ENCODE measurements around the gene MEIOC. TPM values are rescaled to one million over a fixed set of nuclear protein-coding genes. Genes with fewer than 3 reads are reported as not detected.

MEIOC gene
- total and polyA plus RNA-seq, 3 donors from 2014 or later, result 58.2 to 128 (median 85.0) TPM

DNA sequence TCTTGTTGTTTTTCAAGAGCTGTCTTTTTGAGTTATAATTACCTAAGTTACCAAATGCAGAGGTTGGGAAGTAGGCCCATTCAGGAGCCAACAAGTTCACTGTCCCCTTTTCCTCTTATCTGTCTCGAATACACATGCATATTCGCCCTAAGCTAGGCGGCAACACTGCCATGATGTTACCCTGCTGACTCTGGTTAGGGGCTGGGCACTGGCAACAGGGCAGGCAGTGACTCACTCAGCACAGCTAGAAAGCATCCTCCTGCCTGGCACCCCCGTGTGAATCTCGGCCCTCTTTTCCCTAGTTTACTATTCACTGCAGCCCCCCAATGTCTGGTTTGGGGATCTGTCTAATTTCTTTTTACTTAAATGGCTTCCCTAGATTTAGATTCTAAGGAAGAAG lies 66.0 kb downstream of the MEIOC start:
- Histone ChIP-seq H3K4me3 (no peak overlapping the region), H3K27ac (no peak overlapping the region), H3K27me3 (no peaks in the 10 kb centered on the region), H3K36me3 (ENCODE audit: low read depth, missing control alignments) (no peaks in the 10 kb centered on the region), H3K9me3 (no peaks in the 10 kb centered on the region), H3K4me1 (no peaks in the 10 kb centered on the region)
- WGBS, 2 donors, result 87 to 92% methylated on average over 5 of the region's 5 CpGs
- TF ChIP-seq POLR2A (IDR thresholded peaks at IDR 0.05), result no peak
- TF ChIP-seq, protein P1, sequence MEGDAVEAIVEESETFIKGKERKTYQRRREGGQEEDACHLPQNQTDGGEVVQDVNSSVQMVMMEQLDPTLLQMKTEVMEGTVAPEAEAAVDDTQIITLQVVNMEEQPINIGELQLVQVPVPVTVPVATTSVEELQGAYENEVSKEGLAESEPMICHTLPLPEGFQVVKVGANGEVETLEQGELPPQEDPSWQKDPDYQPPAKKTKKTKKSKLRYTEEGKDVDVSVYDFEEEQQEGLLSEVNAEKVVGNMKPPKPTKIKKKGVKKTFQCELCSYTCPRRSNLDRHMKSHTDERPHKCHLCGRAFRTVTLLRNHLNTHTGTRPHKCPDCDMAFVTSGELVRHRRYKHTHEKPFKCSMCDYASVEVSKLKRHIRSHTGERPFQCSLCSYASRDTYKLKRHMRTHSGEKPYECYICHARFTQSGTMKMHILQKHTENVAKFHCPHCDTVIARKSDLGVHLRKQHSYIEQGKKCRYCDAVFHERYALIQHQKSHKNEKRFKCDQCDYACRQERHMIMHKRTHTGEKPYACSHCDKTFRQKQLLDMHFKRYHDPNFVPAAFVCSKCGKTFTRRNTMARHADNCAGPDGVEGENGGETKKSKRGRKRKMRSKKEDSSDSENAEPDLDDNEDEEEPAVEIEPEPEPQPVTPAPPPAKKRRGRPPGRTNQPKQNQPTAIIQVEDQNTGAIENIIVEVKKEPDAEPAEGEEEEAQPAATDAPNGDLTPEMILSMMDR (IDR thresholded peaks at IDR 0.05), result no peak
- intact Hi-C loops (cut with DNase I; ENCODE audit: low total_unique reads), result no loop called here
- DNase-seq, result no peak

Small RNAs within 50 kb of the gene (small RNA-seq; reads per million reads assigned to genes)
- gene RN7SL819P, result 0 reads per million in 2 donors
- gene SMCO4P1, result 0 reads per million in 2 donors

Other genes with a start within 250 kb of the MEIOC start
- gene GPATCH8, start 153.1 kb upstream of the MEIOC start, total RNA-seq, result 10 to 100 TPM; 69.2 to 70.0 TPM
- 32.8 TPM for gene GPATCH8, start 153.1 kb upstream of the MEIOC start, polyA plus RNA-seq (ENCODE audit: insufficient read depth, low read depth, low replicate concordance)
- gene FZD2, start 99.0 kb upstream of the MEIOC start, total RNA-seq, result 1 to 10 TPM; 4.2 to 9.1 TPM
- gene FZD2, start 99.0 kb upstream of the MEIOC start, polyA plus RNA-seq (ENCODE audit: insufficient read depth, low read depth, low replicate concordance), result 6.1 TPM
- gene CCDC43, start 33.3 kb downstream of the MEIOC start, total RNA-seq, result 10 to 100 TPM; 20.8 to 27.9 TPM
- 18.6 TPM for gene CCDC43, start 33.3 kb downstream of the MEIOC start, polyA plus RNA-seq (ENCODE audit: insufficient read depth, low read depth, low replicate concordance)
- 10 to 100 TPM; 47.3 to 55.1 TPM for gene DBF4B, start 52.2 kb downstream of the MEIOC start, total RNA-seq
- gene DBF4B, start 52.2 kb downstream of the MEIOC start, polyA plus RNA-seq (ENCODE audit: insufficient read depth, low read depth, low replicate concordance), result 50.2 TPM
- gene ADAM11, start 102.5 kb downstream of the MEIOC start, total RNA-seq, result 1 to 10 TPM; 7.6 TPM
- gene ADAM11, start 102.5 kb downstream of the MEIOC start, polyA plus RNA-seq (ENCODE audit: insufficient read depth, low read depth, low replicate concordance), result 4.9 TPM
- gene GJC1, start 173.8 kb downstream of the MEIOC start, total RNA-seq, result 10 to 100 TPM; 16.9 to 21.0 TPM
- 19.3 TPM for gene GJC1, start 173.8 kb downstream of the MEIOC start, polyA plus RNA-seq (ENCODE audit: insufficient read depth, low read depth, low replicate concordance)
- gene HIGD1B, start 191.4 kb downstream of the MEIOC start, total RNA-seq, result under 1 TPM in 1 of 2 donors, not detected in 1; 0.81 TPM
- 2.6 TPM for gene HIGD1B, start 191.4 kb downstream of the MEIOC start, polyA plus RNA-seq (ENCODE audit: insufficient read depth, low read depth, low replicate concordance)
- gene EFTUD2, start 243.0 kb downstream of the MEIOC start, total RNA-seq, result 100 to 1,000 TPM; 124 to 131 TPM
- 95.5 TPM for gene EFTUD2, start 243.0 kb downstream of the MEIOC start, polyA plus RNA-seq (ENCODE audit: insufficient read depth, low read depth, low replicate concordance)

All from testis (tissue), 3 donors.